GM18861 (cell line): Measurements from ENCODE around the gene LRCH4.
A peak's percentile ranks its signal among the peaks of the same experiment; 100 is the strongest.

Experiments
- ATAC-seq: cut with Tn5 transposase; IDR thresholded peaks from one replicate; pipeline ENCODE4 v1.9.1; 2021; ENCODE audit not compliant: unreplicated experiment

The LRCH4 gene

GRCh38 chr7:100604976-100605911 is 19.3 kb upstream of the LRCH4 start:
- ATAC-seq = no peak

- no peak for ATAC-seq
Observed at GRCh38 chr7:100604028-100604975, 18.4 kb upstream of the LRCH4 start.

- no peak for ATAC-seq
Observed at GRCh38 chr7:100603726-100604027, 17.7 kb upstream of the LRCH4 start.

- ATAC-seq = no peak
Observed at GRCh38 chr7:100602889-100603725, 17.2 kb upstream of the LRCH4 start.

- no peak for ATAC-seq
Observed at GRCh38 chr7:100600730-100601038, 14.8 kb upstream of the LRCH4 start.

- no peak for ATAC-seq
Observed at GRCh38 chr7:100599911-100600729, 14.2 kb upstream of the LRCH4 start.

- ATAC-seq = no peak
Observed at GRCh38 chr7:100598425-100598824, 12.5 kb upstream of the LRCH4 start.

- ATAC-seq = no peak
Observed at GRCh38 chr7:100595188-100595587, 9.3 kb upstream of the LRCH4 start.

GRCh38 chr7:100591596-100591995 is 5.7 kb upstream of the LRCH4 start:
- no peak for ATAC-seq

- ATAC-seq = no peak
Observed at GRCh38 chr7:100590077-100590737, 4.3 kb upstream of the LRCH4 start.

GRCh38 chr7:100589341-100589947 is 3.5 kb upstream of the LRCH4 start:
- ATAC-seq = no peak

- no peak for ATAC-seq
Observed at GRCh38 chr7:100588438-100588837, 2.5 kb upstream of the LRCH4 start.

GRCh38 chr7:100586266-100587025 is 517 bp upstream of the LRCH4 start, which contains the start of gene FBXO24:
Gene FBXO24 (plus strand): TSS chr7:100586328. CDS start chr7:100586626, 298 bp downstream.
- ATAC-seq = peak; percentile 79

GRCh38 chr7:100584683-100585510 is 1.0 kb downstream of the LRCH4 start:
- no peak for ATAC-seq

- ATAC-seq = no peak
Observed at GRCh38 chr7:100584054-100584682, 1.8 kb downstream of the LRCH4 start.

GRCh38 chr7:100583132-100584053 is 2.5 kb downstream of the LRCH4 start:
- ATAC-seq = no peak
